OCI-LY1 (cell line): ENCODE data around the gene CLIP2.
"Not testable (repeated sequence)": the region's sequence is repeated elsewhere in the genome, so short reads cannot be mapped to it uniquely, and the experiment has no call there.

Experiments used
- H2AFZ ChIP-seq: fragments of 200-600 bp; sonication (generic), shearing (Covaris generic); 2 replicates; pipeline ENCODE4 v1.6.0; 2014; ENCODE audit warnings: antibody characterized with exemption, mild to moderate bottlenecking, low read length
- H3F3A ChIP-seq: fragments of 200-600 bp; sonication (generic), shearing (Covaris generic); 2 replicates; pipeline ENCODE4 v1.6.0; 2014; ENCODE audit warnings: mild to moderate bottlenecking, antibody characterized with exemption, low read length, moderate library complexity; ENCODE audit not compliant: insufficient read depth
- H3K27ac ChIP-seq: fragments of 200-600 bp; sonication (generic); 2 replicates; pipeline ENCODE4 v1.5.1; 2014; ENCODE audit warnings: low read length, mixed run types, mild to moderate bottlenecking, low read depth; ENCODE audit not compliant: poor library complexity, severe bottlenecking
- H3K27me3 ChIP-seq: fragments of 200-600 bp; sonication (generic); 2 replicates; pipeline ENCODE4 v1.6.0; 2014; ENCODE audit warnings: antibody characterized with exemption, mild to moderate bottlenecking, low read length, moderate library complexity; ENCODE audit not compliant: insufficient read depth
- H3K36me3 ChIP-seq: fragments of 200-600 bp; sonication (generic); 2 replicates; pipeline ENCODE4 v1.6.1; 2014; ENCODE audit warnings: mild to moderate bottlenecking, antibody characterized with exemption, low read length, moderate library complexity, mixed read lengths; ENCODE audit not compliant: insufficient read depth
- H3K4me1 ChIP-seq: fragments of 200-600 bp; sonication (generic); 2 replicates; pipeline ENCODE4 v1.5.1; 2014; ENCODE audit warnings: mild to moderate bottlenecking, low read length, moderate library complexity; ENCODE audit not compliant: insufficient read depth, severe bottlenecking
- H3K4me2 ChIP-seq: fragments of 200-600 bp; sonication (generic), shearing (Covaris generic); 2 replicates; pipeline ENCODE4 v1.6.1; 2014; ENCODE audit warnings: low read length
- H3K4me3 ChIP-seq: fragments of 200-600 bp; sonication (generic); 2 replicates; pipeline ENCODE4 v1.5.1; 2014; ENCODE audit warnings: low read length, low read depth, mild to moderate bottlenecking, mixed read lengths; ENCODE audit not compliant: poor library complexity, severe bottlenecking
- H3K79me2 ChIP-seq: fragments of 200-600 bp; shearing (Covaris generic); 2 replicates; pipeline ENCODE4 v1.6.1; 2016; ENCODE audit warnings: mixed run types, low read length, mixed read lengths; ENCODE audit not compliant: insufficient read depth
- H3K9ac ChIP-seq: fragments of 200-600 bp; sonication (generic), shearing (Covaris generic); 2 replicates; pipeline ENCODE4 v1.6.1; 2014; ENCODE audit warnings: mild to moderate bottlenecking, low read length, mixed read lengths
- H3K9me2 ChIP-seq: fragments of 200-600 bp; sonication (generic), shearing (Covaris generic); 2 replicates; pipeline ENCODE4 v1.6.1; 2014; ENCODE audit warnings: low read depth, mild to moderate bottlenecking, low read length, mixed read lengths
- H3K9me3 ChIP-seq: fragments of 200-600 bp; shearing (Covaris generic); 2 replicates; pipeline ENCODE4 v1.6.1; 2014; ENCODE audit warnings: low read length, mixed read lengths
- H4K20me1 ChIP-seq: fragments of 200-600 bp; sonication (generic), shearing (Covaris generic); 2 replicates; pipeline ENCODE4 v1.6.0; 2016; ENCODE audit warnings: mild to moderate bottlenecking, low read length; ENCODE audit not compliant: insufficient read depth
- EZH2 ChIP-seq: fragments of 200-600 bp; sonication (generic), shearing (Covaris generic); IDR thresholded peaks from 2 replicates; pipeline ENCODE4 v1.8.0; 2017; ENCODE audit warnings: borderline replicate concordance, mixed run types, mild to moderate bottlenecking, antibody characterized with exemption, low read length, moderate library complexity, mixed read lengths
- TF ChIP-seq, protein P1 (sequence below): fragments of 200-600 bp; sonication (generic), shearing (Covaris generic); IDR thresholded peaks from 2 replicates; pipeline ENCODE4 v1.5.1; 2017; ENCODE audit warnings: mild to moderate bottlenecking, antibody characterized with exemption, low read length, moderate library complexity, mixed read lengths

The CLIP2 gene

DNA sequence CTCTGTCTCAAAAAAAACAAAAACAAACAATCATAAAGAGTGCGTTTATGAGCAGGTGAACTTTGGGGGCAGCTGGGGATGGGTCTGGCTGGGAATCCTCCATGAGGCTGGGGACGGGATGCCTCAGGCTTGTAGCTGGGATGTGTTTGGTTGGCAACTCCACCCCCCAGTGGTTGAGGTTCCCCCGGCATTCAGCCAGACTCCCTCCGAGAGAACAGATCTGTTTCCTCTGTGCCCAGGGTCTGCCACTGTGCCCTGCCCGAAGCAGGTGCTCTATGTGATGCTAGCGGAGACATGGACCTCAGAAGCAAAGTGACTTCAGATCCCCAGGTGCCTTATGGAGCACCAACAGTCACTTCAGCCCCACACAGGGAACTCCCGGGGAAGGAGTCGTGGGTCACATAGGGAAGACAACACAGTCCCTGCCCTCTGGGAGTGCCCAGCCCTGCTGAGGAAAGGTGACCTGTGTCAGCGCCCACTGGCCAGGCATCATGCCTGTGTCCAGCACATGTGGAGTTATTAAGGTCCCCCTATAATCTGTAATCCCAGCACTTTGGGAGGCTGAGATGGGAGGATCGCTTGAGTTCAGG lies 135.2 kb downstream of the CLIP2 start:
- Histone ChIP-seq H3K9me3 (no peaks in the 10 kb centered on the region), H3K4me1 (no peaks in the 10 kb centered on the region), H3K27ac (no peak overlapping the region), H3K9me2 (no peaks in the 10 kb centered on the region), H3K9ac (no peak overlapping the region), H3K4me3 (no peak overlapping the region), H4K20me1 (no peaks in the 10 kb centered on the region), H2AFZ (no peak overlapping the region), H3K27me3 (no peaks in the 10 kb centered on the region; the same call in 1 of the 2 replicates), H3K79me2 (no peaks in the 10 kb centered on the region), H3K36me3 (no peaks in the 10 kb centered on the region), H3K4me2 (no peak overlapping the region), H3F3A (no peaks in the 10 kb centered on the region)
- TF ChIP-seq EZH2 = no peak
- TF ChIP-seq, protein P1, sequence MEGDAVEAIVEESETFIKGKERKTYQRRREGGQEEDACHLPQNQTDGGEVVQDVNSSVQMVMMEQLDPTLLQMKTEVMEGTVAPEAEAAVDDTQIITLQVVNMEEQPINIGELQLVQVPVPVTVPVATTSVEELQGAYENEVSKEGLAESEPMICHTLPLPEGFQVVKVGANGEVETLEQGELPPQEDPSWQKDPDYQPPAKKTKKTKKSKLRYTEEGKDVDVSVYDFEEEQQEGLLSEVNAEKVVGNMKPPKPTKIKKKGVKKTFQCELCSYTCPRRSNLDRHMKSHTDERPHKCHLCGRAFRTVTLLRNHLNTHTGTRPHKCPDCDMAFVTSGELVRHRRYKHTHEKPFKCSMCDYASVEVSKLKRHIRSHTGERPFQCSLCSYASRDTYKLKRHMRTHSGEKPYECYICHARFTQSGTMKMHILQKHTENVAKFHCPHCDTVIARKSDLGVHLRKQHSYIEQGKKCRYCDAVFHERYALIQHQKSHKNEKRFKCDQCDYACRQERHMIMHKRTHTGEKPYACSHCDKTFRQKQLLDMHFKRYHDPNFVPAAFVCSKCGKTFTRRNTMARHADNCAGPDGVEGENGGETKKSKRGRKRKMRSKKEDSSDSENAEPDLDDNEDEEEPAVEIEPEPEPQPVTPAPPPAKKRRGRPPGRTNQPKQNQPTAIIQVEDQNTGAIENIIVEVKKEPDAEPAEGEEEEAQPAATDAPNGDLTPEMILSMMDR = no peak

DNA sequence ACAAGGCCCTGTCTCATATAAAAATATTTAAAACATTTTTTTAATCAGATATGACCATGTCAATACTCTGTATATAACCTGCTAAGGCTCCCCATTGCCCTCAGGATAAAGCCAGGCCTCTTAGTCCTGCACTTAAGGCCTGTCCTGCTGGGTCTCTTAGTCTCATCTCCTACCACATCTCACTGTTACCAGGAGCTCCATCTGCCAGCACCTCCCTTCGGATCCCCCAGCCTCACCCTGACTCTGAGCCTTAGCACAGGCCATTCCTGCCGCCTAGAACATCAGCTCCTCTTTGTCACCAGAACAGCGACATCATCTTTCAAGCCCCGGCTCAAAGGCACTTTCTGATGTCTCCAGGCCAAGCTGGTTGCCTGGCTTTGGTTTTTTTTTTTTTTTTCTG lies 138.8 kb downstream of the CLIP2 start:
- Histone ChIP-seq H3K79me2 (no peaks in the 10 kb centered on the region), H3K9me3 (no peaks in the 10 kb centered on the region), H3K9ac (no peak overlapping the region), H3K36me3 (no peaks in the 10 kb centered on the region), H2AFZ (no peak overlapping the region), H3K9me2 (no peaks in the 10 kb centered on the region), H3K4me2 (no peak overlapping the region), H3K4me3 (no peak overlapping the region), H3K27ac (no peak overlapping the region), H3K4me1 (no peaks in the 10 kb centered on the region), H4K20me1 (no peaks in the 10 kb centered on the region), H3F3A (no peaks in the 10 kb centered on the region), H3K27me3 (no peaks in the 10 kb centered on the region)
- TF ChIP-seq, protein P1 = no peak
- TF ChIP-seq EZH2 = no peak

DNA sequence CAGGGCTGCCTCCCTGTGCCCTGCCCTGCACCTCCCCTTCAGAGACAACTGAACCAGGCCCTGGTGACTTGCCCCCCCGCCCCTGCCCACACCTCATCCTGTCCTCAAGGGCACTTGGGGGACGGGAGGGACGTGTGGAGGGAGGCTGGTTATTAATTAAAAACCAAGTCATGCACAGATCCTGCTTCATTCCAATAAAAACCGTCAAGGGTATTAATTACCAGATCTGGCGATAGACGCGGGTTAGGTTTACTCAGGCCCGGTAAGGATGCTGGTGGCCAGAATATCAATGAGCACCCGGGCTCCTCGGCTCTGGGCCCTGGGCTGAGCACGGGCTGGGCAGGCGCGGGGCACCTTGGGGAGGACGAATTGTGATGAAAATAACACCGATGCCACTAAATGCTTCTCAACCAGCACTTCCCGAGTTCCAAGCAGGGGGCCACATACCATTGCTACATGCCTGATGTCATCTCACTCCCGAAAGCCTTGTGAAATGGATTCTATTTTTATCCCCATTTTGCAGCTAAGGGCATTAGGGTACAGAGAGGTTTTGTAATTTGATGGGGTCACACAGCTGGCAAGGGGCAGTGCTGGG lies 140.0 kb downstream of the CLIP2 start:
- Histone ChIP-seq H3K4me3 (no peak overlapping the region), H4K20me1 (no peaks in the 10 kb centered on the region), H3K9me2 (no peaks in the 10 kb centered on the region), H3K4me2 (no peak overlapping the region), H3K36me3 (no peaks in the 10 kb centered on the region), H3K4me1 (no peaks in the 10 kb centered on the region), H3K9me3 (no peaks in the 10 kb centered on the region), H3F3A (no peaks in the 10 kb centered on the region), H3K27ac (no peak overlapping the region), H3K27me3 (no peaks in the 10 kb centered on the region), H3K9ac (no peak overlapping the region), H3K79me2 (no peaks in the 10 kb centered on the region), H2AFZ (no peak overlapping the region)
- no peak for TF ChIP-seq EZH2
- TF ChIP-seq, protein P1 = no peak

DNA sequence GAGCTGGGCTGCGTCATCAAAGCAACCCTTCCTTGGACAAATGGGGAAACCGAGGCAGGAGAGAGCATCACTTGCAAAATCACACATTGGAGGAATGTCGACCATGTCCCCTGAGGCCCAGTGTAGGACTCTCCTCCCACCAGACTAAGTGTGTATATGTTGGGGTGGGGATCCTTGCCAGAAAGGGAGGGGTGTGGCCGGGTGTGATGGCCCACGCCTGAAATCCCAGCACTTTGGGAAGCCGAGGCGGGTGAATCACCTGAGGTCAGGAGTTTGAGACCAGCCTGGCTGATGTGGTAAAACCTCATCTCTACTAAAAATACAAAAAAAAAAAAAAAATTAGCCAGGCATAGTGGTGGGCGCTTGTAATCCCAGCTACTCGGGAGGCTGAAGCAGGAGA lies 141.2 kb downstream of the CLIP2 start:
- H4K20me1 ChIP-seq, H3K4me2 ChIP-seq, H3K9me3 ChIP-seq, H3K4me3 ChIP-seq, H3F3A ChIP-seq, H3K36me3 ChIP-seq, H3K27ac ChIP-seq, H3K9ac ChIP-seq, H3K4me1 ChIP-seq, H3K79me2 ChIP-seq, H3K27me3 ChIP-seq, H2AFZ ChIP-seq, H3K9me2 ChIP-seq: not testable (repeated sequence)
